K562 (cell line): Measurements from ENCODE around the gene HSDL1. TPM values are rescaled to one million over a fixed set of nuclear protein-coding genes. Genes with fewer than 3 reads are reported as not detected.
A peak's percentile ranks its signal among the peaks of the same experiment; 100 is the strongest.

Source experiments
- BACH1 ChIP-seq: fragments of 200-800 bp; sonication (Bioruptor generic); IDR thresholded peaks from 2 replicates; pipeline ENCODE4 v1.6.1; 2016; ENCODE audit warnings: missing genetic modification characterization, missing compliant biosample characterization
- E2F1 ChIP-seq: sonication (generic); formaldehyde crosslinking; IDR thresholded peaks from 2 replicates; pipeline ENCODE4 v1.8.1; 2023; ENCODE audit warnings: mild to moderate bottlenecking, missing genetic modification reagents, moderate library complexity
- HDAC8 ChIP-seq: fragments of 450-650 bp; IDR thresholded peaks from 2 replicates; pipeline ENCODE4 v1.6.1; 2016; ENCODE audit warnings: mild to moderate bottlenecking, missing genetic modification characterization, moderate library complexity, missing compliant biosample characterization
- HNRNPK ChIP-seq: fragments of 200-400 bp; formaldehyde crosslinking; IDR thresholded peaks from one replicate; pipeline ENCODE4 v1.6.1; 2018; ENCODE audit warnings: mild to moderate bottlenecking, low read depth, low read length; ENCODE audit not compliant: poor library complexity, severe bottlenecking
- JUND ChIP-seq, 2 experiments: IDR thresholded peaks; 2 replicates in 1 of 2; 3 replicates in 1 of 2; pipeline ENCODE4 v1.6.1; 2011; ENCODE audit warnings: borderline replicate concordance in 2 of 2, low read depth in 2 of 2, low read length in 2 of 2, improper control_type of control experiment in 1 of 2, missing biosample characterization in 1 of 2, missing genetic modification characterization in 1 of 2, missing genetic modification reagents in 1 of 2
- MXD1 ChIP-seq: fragments of 250-450 bp; sonication (Bioruptor Pico); IDR thresholded peaks from 2 replicates; pipeline ENCODE4 v1.8.0; 2021; ENCODE audit warnings: borderline replicate concordance, mild to moderate bottlenecking, moderate library complexity; ENCODE audit not compliant: poor library complexity, severe bottlenecking
- NFE2L1 ChIP-seq: fragments of 450-650 bp; IDR thresholded peaks from 2 replicates; pipeline ENCODE4 v1.6.1; 2016; ENCODE audit warnings: missing genetic modification characterization, low read depth, mild to moderate bottlenecking, missing compliant biosample characterization, moderate library complexity, borderline replicate concordance
- PCBP1 ChIP-seq: fragments of 200-400 bp; formaldehyde crosslinking; IDR thresholded peaks from 2 replicates; pipeline ENCODE4 v1.6.1; 2018; ENCODE audit warnings: mild to moderate bottlenecking, low read depth, low read length; ENCODE audit not compliant: poor library complexity, severe bottlenecking
- RHOXF2B ChIP-seq: fragments of 250-450 bp; sonication (Bioruptor Pico); conservative IDR thresholded peaks from 2 replicates; pipeline ENCODE4 v1.5.1; 2021
- SMAD3 ChIP-seq: fragments of 450-650 bp; formaldehyde crosslinking; conservative IDR thresholded peaks from 2 replicates; pipeline ENCODE4 v1.4.0; 2020; ENCODE audit warnings: mild to moderate bottlenecking
- SRF ChIP-seq, 2 experiments: fragments of 250-450, 450-650 bp in 1 of 2; sonication (Bioruptor Pico) in 1 of 2; sonication (generic) in 1 of 2; formaldehyde crosslinking; IDR thresholded peaks; 2 replicates each; pipeline versions ENCODE4 v1.5.0 to v1.5.1; 2020 to 2022; ENCODE audit warnings: mild to moderate bottlenecking in 1 of 2, missing genetic modification reagents in 1 of 2
- THRB ChIP-seq: fragments of 450-650 bp; formaldehyde crosslinking; conservative IDR thresholded peaks from 2 replicates; pipeline ENCODE4 v1.4.0; 2022; ENCODE audit warnings: mild to moderate bottlenecking, missing genetic modification characterization
- ZBTB5 ChIP-seq: fragments of 450-650 bp; IDR thresholded peaks from 2 replicates; pipeline ENCODE4 v1.6.1; 2017; ENCODE audit warnings: antibody characterized with exemption
- ZFP1 ChIP-seq: fragments of 450-650 bp; formaldehyde crosslinking; IDR thresholded peaks from 2 replicates; pipeline ENCODE4 v1.4.0; 2020; ENCODE audit warnings: mild to moderate bottlenecking, mixed read lengths
- ZNF217 ChIP-seq: sonication (generic); formaldehyde crosslinking; IDR thresholded peaks from 2 replicates; pipeline ENCODE4 v1.8.0; 2022; ENCODE audit warnings: mild to moderate bottlenecking, missing genetic modification reagents
- ZNF316 ChIP-seq: fragments of 450-650 bp; IDR thresholded peaks from 2 replicates; pipeline ENCODE4 v1.6.1; 2016
- ZNF354B ChIP-seq: fragments of 250-450 bp; sonication (Bioruptor Pico); IDR thresholded peaks from 2 replicates; pipeline ENCODE4 v1.4.0; 2020
- polyA plus RNA-seq, 8 experiments: library from polyadenylated mRNA; depleted of rRNA in 4 of 8; stranded (reverse) in 5 of 8; unstranded in 3 of 8; fragments of >200 nt; fragmentation: Nextera tagmentation in 2 of 8; fragmentation: Illumina TruSeq in 1 of 8; extraction: Ambion mirVana in 2 of 8; extraction: Trizol in 1 of 8; gene quantifications; 2 replicates each; pipeline versions ENCODE4 v1.2.1 to v1.2.3, GENCODE V29; 2011 to 2014; ENCODE audit warnings: inconsistent platforms in 1 of 8, missing spikeins in 1 of 8
- total RNA-seq, 7 experiments: library from RNA; depleted of rRNA in 6 of 7; stranded (reverse); fragments of >200 nt in 6 of 7; fragmentation: Illumina TruSeq in 2 of 7; extraction: Trizol in 2 of 7; gene quantifications; 2 replicates each; pipeline versions ENCODE4 v1.2.1 to v1.2.3, GENCODE V29; 2011 to 2021; ENCODE audit warnings: low replicate concordance in 1 of 7

Gene HSDL1
- total and polyA plus RNA-seq, 9 of the 15 experiments (the other 6 are each of a cell fraction or from before 2014, with no cell fraction given): 14.8 to 41.2 (median 27.7) TPM

- TF ChIP-seq ZFP1 (CRISPR knock-in tag) (no peak), MXD1 (no peak), NFE2L1 (tag) (no peak), RHOXF2B (CRISPR knock-in tag) (no peak), SRF (CRISPR knock-in tag; IDR thresholded peaks at IDR 0.05) (no peak; a peak in 1 of 4 replicates), BACH1 (tag) (no peak; the same call in none of the 2 replicates), SMAD3 (CRISPR knock-in tag) (0 out of 2 replicates have a peak, but pooled peaks have one; percentile 15), HDAC8 (tag) (no peak), ZBTB5 (no peak), JUND (IDR thresholded peaks at IDR 0.05; ENCODE audit: borderline replicate concordance, low read depth, low read length) (no peak; the same call in 1 of the 2 replicates), JUND (tag; IDR thresholded peaks at IDR 0.05; ENCODE audit: borderline replicate concordance, low read depth, low read length) (no peak), HNRNPK (no peak), E2F1 (no peak), ZNF217 (no peak), THRB (CRISPR knock-in tag) (peak; percentile 75; the same call in 1 of the 2 replicates), ZNF316 (0 out of 2 replicates have a peak, but pooled peaks have one; percentile 27), ZNF354B (CRISPR knock-in tag) (no peak), PCBP1 (no peak)
Observed at GRCh38 chr16:84139628-84140258, 5.2 kb downstream of the HSDL1 start (continued).
